HepG2 (cell line): ENCODE results near the gene C1orf74.

Experiments
- EP300 ChIP-seq, 3 experiments: sonication (generic) in 1 of 3; formaldehyde crosslinking in 1 of 3; IDR thresholded peaks; 2 replicates each; pipeline versions ENCODE4 v1.5.1 to v1.6.1; 2011 to 2020; ENCODE audit warnings: low read depth in 2 of 3, low read length in 2 of 3, borderline replicate concordance in 1 of 3, improper control_type of control experiment in 1 of 3, mild to moderate bottlenecking in 1 of 3, missing genetic modification reagents in 1 of 3, moderate library complexity in 1 of 3
- FOXM1 ChIP-seq: sonication (generic); formaldehyde crosslinking; IDR thresholded peaks from 2 replicates; pipeline ENCODE4 v1.5.0; 2020; ENCODE audit warnings: missing genetic modification reagents
- MIER2 ChIP-seq: IDR thresholded peaks from 2 replicates; pipeline ENCODE4 v1.6.1; 2016; ENCODE audit warnings: missing biosample characterization, missing genetic modification reagents
- SMARCC2 ChIP-seq: fragments of 450-650 bp; IDR thresholded peaks from 2 replicates; pipeline ENCODE4 v1.6.1; 2017; ENCODE audit warnings: antibody characterized with exemption, mild to moderate bottlenecking
- TCF7L2 ChIP-seq: IDR thresholded peaks from 2 replicates; pipeline ENCODE4 v1.6.1; 2011; ENCODE audit warnings: mild to moderate bottlenecking, low read depth, low read length, moderate library complexity
- ZNF737 ChIP-seq: sonication (generic); formaldehyde crosslinking; IDR thresholded peaks from 2 replicates; pipeline ENCODE4 v1.5.0; 2020; ENCODE audit warnings: missing genetic modification reagents, mild to moderate bottlenecking, borderline replicate concordance
- TF ChIP-seq, protein P1 (sequence below): sonication (generic); formaldehyde crosslinking; IDR thresholded peaks from 2 replicates; pipeline ENCODE4 v1.5.0; 2020; ENCODE audit warnings: mild to moderate bottlenecking, missing genetic modification reagents, moderate library complexity
- TF ChIP-seq, protein P2 (sequence below): sonication (generic); formaldehyde crosslinking; IDR thresholded peaks from 2 replicates; pipeline ENCODE4 v1.8.0; 2022; ENCODE audit warnings: mild to moderate bottlenecking, missing genetic modification reagents
- TF ChIP-seq, protein P3 (sequence below): IDR thresholded peaks from 2 replicates; pipeline ENCODE4 v1.6.1; 2012; ENCODE audit warnings: low read depth, low read length, improper control_type of control experiment
- TF ChIP-seq, protein P4 (sequence below), 2 experiments: IDR thresholded peaks; 2 replicates each; pipeline ENCODE4 v1.6.1; 2011 to 2012; ENCODE audit warnings: low read length in 2 of 2, borderline replicate concordance in 1 of 2, low read depth in 1 of 2, mild to moderate bottlenecking in 1 of 2, moderate library complexity in 1 of 2
- TF ChIP-seq, protein P5 (sequence below), 2 experiments: sonication (generic) in 1 of 2; formaldehyde crosslinking in 1 of 2; IDR thresholded peaks; 2 replicates each; pipeline versions ENCODE4 v1.5.1 to v1.6.1; 2011 to 2020; ENCODE audit warnings: borderline replicate concordance in 1 of 2, low read depth in 1 of 2, low read length in 1 of 2, mild to moderate bottlenecking in 1 of 2, missing genetic modification reagents in 1 of 2, moderate library complexity in 1 of 2

DNA sequence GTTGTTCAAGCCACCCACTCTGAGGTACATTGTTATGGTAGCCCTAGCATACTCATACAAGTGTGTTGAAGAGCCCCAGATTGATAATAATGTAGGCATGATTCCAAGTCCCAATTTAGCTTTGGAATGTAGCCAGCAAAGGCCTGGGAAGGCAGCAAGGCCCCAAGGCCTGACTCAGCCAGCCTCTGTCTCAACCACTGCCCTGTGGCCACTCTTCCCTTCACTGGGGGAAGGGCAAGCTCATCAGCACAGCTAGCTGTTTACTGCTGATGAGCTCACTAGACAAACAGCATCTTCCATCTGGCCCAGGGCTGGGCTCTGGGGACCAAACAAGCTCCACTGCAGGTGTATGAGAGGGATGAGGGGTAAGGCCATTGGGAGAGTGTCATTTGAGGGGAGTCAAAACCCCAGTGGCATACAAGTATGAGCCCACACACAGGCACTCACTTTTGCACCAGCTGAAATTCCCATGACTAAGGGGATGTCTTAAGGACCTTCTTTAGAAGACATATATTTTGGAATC is 23.8 kb upstream of the C1orf74 start:
- TF ChIP-seq EP300 (IDR thresholded peaks at IDR 0.05; ENCODE audit: low read depth in 2 of 2, low read length in 2 of 2) (no peak), EP300 (CRISPR knock-in tag; IDR thresholded peaks at IDR 0.05; ENCODE audit: borderline replicate concordance) (no peak), FOXM1 (CRISPR knock-in tag) (no peak), MIER2 (CRISPR knock-in tag) (no peak), SMARCC2 (no peak), ZNF737 (CRISPR knock-in tag) (no peak), TCF7L2 (no peak)
- TF ChIP-seq, protein P1, sequence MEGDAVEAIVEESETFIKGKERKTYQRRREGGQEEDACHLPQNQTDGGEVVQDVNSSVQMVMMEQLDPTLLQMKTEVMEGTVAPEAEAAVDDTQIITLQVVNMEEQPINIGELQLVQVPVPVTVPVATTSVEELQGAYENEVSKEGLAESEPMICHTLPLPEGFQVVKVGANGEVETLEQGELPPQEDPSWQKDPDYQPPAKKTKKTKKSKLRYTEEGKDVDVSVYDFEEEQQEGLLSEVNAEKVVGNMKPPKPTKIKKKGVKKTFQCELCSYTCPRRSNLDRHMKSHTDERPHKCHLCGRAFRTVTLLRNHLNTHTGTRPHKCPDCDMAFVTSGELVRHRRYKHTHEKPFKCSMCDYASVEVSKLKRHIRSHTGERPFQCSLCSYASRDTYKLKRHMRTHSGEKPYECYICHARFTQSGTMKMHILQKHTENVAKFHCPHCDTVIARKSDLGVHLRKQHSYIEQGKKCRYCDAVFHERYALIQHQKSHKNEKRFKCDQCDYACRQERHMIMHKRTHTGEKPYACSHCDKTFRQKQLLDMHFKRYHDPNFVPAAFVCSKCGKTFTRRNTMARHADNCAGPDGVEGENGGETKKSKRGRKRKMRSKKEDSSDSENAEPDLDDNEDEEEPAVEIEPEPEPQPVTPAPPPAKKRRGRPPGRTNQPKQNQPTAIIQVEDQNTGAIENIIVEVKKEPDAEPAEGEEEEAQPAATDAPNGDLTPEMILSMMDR (CRISPR knock-in tag): no peak
- TF ChIP-seq, protein P2, sequence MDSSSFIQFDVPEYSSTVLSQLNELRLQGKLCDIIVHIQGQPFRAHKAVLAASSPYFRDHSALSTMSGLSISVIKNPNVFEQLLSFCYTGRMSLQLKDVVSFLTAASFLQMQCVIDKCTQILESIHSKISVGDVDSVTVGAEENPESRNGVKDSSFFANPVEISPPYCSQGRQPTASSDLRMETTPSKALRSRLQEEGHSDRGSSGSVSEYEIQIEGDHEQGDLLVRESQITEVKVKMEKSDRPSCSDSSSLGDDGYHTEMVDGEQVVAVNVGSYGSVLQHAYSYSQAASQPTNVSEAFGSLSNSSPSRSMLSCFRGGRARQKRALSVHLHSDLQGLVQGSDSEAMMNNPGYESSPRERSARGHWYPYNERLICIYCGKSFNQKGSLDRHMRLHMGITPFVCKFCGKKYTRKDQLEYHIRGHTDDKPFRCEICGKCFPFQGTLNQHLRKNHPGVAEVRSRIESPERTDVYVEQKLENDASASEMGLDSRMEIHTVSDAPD (CRISPR knock-in tag): no peak
- TF ChIP-seq, protein P3, sequence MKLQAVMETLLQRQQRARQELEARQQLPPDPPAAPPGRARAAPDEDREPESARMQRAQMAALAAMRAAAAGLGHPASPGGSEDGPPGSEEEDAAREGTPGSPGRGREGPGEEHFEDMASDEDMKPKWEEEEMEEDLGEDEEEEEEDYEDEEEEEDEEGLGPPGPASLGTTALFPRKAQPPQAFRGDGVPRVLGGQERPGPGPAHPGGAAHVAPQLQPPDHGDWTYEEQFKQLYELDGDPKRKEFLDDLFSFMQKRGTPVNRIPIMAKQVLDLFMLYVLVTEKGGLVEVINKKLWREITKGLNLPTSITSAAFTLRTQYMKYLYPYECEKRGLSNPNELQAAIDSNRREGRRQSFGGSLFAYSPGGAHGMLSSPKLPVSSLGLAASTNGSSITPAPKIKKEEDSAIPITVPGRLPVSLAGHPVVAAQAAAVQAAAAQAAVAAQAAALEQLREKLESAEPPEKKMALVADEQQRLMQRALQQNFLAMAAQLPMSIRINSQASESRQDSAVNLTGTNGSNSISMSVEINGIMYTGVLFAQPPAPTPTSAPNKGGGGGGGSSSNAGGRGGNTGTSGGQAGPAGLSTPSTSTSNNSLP: no peak
- TF ChIP-seq, protein P4, sequence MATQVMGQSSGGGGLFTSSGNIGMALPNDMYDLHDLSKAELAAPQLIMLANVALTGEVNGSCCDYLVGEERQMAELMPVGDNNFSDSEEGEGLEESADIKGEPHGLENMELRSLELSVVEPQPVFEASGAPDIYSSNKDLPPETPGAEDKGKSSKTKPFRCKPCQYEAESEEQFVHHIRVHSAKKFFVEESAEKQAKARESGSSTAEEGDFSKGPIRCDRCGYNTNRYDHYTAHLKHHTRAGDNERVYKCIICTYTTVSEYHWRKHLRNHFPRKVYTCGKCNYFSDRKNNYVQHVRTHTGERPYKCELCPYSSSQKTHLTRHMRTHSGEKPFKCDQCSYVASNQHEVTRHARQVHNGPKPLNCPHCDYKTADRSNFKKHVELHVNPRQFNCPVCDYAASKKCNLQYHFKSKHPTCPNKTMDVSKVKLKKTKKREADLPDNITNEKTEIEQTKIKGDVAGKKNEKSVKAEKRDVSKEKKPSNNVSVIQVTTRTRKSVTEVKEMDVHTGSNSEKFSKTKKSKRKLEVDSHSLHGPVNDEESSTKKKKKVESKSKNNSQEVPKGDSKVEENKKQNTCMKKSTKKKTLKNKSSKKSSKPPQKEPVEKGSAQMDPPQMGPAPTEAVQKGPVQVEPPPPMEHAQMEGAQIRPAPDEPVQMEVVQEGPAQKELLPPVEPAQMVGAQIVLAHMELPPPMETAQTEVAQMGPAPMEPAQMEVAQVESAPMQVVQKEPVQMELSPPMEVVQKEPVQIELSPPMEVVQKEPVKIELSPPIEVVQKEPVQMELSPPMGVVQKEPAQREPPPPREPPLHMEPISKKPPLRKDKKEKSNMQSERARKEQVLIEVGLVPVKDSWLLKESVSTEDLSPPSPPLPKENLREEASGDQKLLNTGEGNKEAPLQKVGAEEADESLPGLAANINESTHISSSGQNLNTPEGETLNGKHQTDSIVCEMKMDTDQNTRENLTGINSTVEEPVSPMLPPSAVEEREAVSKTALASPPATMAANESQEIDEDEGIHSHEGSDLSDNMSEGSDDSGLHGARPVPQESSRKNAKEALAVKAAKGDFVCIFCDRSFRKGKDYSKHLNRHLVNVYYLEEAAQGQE (IDR thresholded peaks at IDR 0.05; ENCODE audit: borderline replicate concordance in 1 of 2, low read depth in 1 of 2, low read length in 2 of 2): no peak
- TF ChIP-seq, protein P5, sequence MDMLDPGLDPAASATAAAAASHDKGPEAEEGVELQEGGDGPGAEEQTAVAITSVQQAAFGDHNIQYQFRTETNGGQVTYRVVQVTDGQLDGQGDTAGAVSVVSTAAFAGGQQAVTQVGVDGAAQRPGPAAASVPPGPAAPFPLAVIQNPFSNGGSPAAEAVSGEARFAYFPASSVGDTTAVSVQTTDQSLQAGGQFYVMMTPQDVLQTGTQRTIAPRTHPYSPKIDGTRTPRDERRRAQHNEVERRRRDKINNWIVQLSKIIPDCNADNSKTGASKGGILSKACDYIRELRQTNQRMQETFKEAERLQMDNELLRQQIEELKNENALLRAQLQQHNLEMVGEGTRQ (IDR thresholded peaks at IDR 0.05; ENCODE audit: low read depth, low read length): no peak
- TF ChIP-seq, protein P5 (CRISPR knock-in tag; IDR thresholded peaks at IDR 0.05; ENCODE audit: borderline replicate concordance): no peak
